Mucosa of stomach (tissue), 1 donor: ENCODE measurements around the gene ERBB2.
A peak's percentile ranks its signal among the peaks of the same experiment; 100 is the strongest.
"Not testable (repeated sequence)": the region's sequence is repeated elsewhere in the genome, so short reads cannot be mapped to it uniquely, and the experiment has no call there.

ENCODE experiments used
- H3K27me3 ChIP-seq: one replicate; pipeline ENCODE4 v1.7.0; 2013; ENCODE audit warnings: mild to moderate bottlenecking, low read length; ENCODE audit not compliant: control insufficient read depth, insufficient read depth
- H3K36me3 ChIP-seq: one replicate; pipeline ENCODE4 v1.7.0; 2013; ENCODE audit warnings: low read length; ENCODE audit not compliant: control insufficient read depth, insufficient read depth
- H3K4me1 ChIP-seq: one replicate; pipeline ENCODE4 v1.7.0; 2013; ENCODE audit warnings: mild to moderate bottlenecking, low read length; ENCODE audit not compliant: control insufficient read depth, insufficient read depth
- H3K4me3 ChIP-seq: one replicate; pipeline ENCODE4 v1.7.0; 2013; ENCODE audit warnings: low read length
- H3K9ac ChIP-seq: one replicate; pipeline ENCODE4 v1.7.0; 2013; ENCODE audit warnings: mild to moderate bottlenecking, low read length, moderate library complexity
- H3K9me3 ChIP-seq: one replicate; pipeline ENCODE4 v1.7.0; 2013; ENCODE audit warnings: mild to moderate bottlenecking, low read length, moderate library complexity; ENCODE audit not compliant: control insufficient read depth
- donor health status: Pancreatic carcinoma.

ERBB2 gene

DNA sequence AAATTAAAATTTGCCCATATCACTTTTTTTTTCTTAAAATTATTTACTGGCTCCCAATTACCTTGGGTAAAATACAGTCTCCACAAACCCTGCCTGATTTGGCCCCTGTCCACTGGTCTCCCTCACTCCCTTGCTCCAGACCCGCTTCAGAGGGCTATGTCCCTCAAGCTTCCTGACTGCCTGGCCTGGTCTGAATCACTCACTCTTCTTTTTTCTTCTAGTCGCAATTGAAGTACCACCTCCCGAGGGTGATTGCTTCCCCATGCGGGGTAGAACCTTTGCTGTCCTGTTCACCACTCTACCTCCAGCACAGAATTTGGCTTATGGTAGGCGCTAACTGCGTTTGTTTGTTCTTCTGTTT, 11.4 kb upstream of the ERBB2 start:
- peaks cover 21% of the 10 kb centered on the region for H3K4me1 ChIP-seq
- no peaks in the 10 kb centered on the region for H3K36me3 ChIP-seq
- H3K4me3 ChIP-seq: peak overlapping the region; percentile 62
- H3K27me3 ChIP-seq: no peaks in the 10 kb centered on the region
- peak overlapping the region; percentile 77 for H3K9ac ChIP-seq
- no peaks in the 10 kb centered on the region for H3K9me3 ChIP-seq

DNA sequence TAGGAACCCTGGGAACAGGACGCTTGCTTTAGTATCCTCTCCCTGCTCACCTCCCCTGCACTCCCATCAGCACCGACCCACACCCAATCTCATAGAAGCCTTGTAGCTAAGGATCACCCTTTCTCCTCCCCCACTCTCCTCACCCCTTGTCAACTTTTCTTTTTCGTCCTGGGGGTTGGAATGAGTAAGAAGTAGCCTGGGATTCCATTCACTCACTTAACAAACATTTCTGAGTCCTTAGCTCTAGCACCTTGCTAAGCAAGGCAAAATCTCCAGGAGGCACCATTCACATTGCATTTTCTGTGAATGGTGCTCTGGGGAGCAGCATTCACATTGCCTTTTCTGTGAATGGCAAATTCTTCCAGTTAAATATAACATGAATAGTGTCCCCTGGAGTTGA, 10.9 kb upstream of the ERBB2 start:
- H3K9ac ChIP-seq: peak overlapping the region; percentile 77
- H3K27me3 ChIP-seq: no peaks in the 10 kb centered on the region
- no peaks in the 10 kb centered on the region for H3K9me3 ChIP-seq
- no peak overlapping the region for H3K4me3 ChIP-seq
- H3K36me3 ChIP-seq: no peaks in the 10 kb centered on the region
- peaks cover 21% of the 10 kb centered on the region for H3K4me1 ChIP-seq

DNA sequence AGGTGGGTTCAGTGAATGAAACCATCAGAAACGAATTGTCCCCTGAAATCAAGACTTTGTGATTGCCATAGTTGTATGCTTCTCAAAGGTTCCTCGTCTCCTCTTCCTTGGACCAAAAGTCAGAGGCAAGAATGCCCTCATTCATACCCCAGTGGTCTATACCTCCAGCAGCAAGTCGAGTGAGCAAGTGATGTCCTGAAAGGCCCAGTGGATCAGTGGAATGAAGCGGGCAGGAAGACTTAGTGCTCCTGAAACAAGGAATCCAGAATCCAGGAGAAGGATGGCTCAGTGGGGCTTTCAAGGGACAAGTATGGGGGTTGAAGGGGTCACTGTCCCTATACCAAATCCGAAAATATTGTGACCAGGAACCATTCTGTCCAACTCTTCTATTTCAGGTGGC, 5.3 kb upstream of the ERBB2 start:
- H3K4me3 ChIP-seq: no peak overlapping the region
- peaks cover 5% of the 10 kb centered on the region for H3K4me1 ChIP-seq
- no peaks in the 10 kb centered on the region for H3K9me3 ChIP-seq
- H3K27me3 ChIP-seq: no peaks in the 10 kb centered on the region
- H3K36me3 ChIP-seq: no peaks in the 10 kb centered on the region
- H3K9ac ChIP-seq: no peak overlapping the region

DNA sequence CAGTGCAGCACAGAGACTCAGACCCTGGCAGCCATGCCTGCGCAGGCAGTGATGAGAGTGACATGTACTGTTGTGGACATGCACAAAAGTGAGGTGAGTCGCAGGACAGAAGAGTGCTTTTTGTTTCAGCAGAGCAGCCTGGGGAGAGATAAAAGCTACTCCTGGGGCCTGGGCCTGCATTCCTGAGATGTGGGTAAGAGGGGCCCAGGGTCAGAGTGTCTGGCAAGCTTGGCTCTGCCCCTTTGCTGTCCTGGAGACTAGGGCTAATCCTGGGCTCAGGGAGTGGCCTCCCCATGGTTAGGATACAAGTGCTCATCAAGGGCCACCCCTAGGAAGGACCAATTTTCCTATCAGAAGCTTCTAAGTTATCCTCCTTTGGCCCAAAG, 4.8 kb upstream of the ERBB2 start:
- no peaks in the 10 kb centered on the region for H3K36me3 ChIP-seq
- H3K9me3 ChIP-seq: no peaks in the 10 kb centered on the region
- H3K4me3 ChIP-seq: no peak overlapping the region
- H3K9ac ChIP-seq: no peak overlapping the region
- peaks cover 6% of the 10 kb centered on the region for H3K4me1 ChIP-seq
- no peaks in the 10 kb centered on the region for H3K27me3 ChIP-seq

DNA sequence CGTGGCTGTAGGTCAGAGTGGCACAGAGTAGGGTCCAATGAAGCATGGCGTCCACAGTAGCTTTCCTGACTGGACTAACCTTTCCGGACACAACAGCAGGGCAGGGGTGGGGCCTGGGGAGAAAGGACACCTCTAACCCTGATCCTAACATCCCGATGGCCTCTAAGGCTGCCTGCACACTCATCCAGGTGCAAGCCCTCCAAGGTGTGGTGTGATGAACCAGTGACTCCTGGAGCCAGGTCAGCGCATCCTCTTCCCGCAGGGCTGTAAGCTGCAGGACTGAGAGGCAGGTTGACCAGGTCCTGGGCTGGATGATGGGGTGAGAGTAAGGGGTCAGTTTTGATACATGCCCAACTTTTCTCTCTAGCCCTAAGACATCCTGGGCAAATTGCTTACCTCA, 3.1 kb upstream of the ERBB2 start:
- H3K9ac ChIP-seq: no peak overlapping the region
- H3K36me3 ChIP-seq: no peaks in the 10 kb centered on the region
- peaks cover 8% of the 10 kb centered on the region for H3K4me1 ChIP-seq
- H3K9me3 ChIP-seq: no peaks in the 10 kb centered on the region
- no peak overlapping the region for H3K4me3 ChIP-seq
- no peaks in the 10 kb centered on the region for H3K27me3 ChIP-seq

DNA sequence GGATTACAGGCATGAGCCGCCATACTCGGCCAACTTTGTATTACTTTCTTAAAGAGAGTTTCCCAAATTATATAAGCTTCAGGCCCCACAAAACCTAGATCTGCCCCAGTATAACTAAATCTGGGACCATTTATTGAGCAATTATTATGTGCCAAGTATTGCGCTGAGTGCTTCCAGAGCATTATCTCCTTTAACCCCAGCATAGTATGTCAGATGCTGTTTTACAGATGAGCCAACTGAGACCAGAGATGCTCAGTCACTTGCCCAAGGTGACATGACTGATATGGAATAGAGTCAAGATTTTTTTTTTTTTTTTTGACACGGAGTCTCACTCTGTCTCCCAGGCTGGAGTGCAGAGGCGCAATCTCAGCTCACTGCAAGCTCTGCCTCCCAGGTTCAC, 1.9 kb upstream of the ERBB2 start:
- H3K4me3 ChIP-seq: no peak overlapping the region
- H3K27me3 ChIP-seq: no peaks in the 10 kb centered on the region
- no peak overlapping the region for H3K9ac ChIP-seq
- no peaks in the 10 kb centered on the region for H3K9me3 ChIP-seq
- H3K36me3 ChIP-seq: no peaks in the 10 kb centered on the region
- H3K4me1 ChIP-seq: peaks cover 20% of the 10 kb centered on the region

DNA sequence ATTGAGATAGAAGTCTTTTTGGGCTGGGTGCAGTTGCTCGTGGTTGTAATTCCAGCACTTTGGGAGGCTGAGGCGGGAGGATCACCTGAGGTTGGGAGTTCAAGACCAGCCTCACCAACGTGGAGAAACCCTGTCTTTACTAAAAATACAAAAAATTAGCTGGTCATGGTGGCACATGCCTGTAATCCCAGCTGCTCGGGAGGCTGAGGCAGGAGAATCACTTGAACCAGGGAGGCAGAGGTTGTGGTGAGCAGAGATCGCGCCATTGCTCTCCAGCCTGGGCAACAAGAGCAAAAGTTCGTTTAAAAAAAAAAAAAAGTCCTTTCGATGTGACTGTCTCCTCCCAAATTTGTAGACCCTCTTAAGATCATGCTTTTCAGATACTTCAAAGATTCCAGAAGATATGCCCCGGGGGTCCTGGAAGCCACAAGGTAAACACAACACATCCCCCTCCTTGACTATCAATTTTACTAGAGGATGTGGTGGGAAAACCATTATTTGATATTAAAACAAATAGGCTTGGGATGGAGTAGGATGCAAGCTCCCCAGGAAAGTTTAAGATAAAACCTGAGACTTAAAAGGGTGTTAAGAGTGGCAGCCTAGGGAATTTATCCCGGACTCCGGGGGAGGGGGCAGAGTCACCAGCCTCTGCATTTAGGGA, 577 bp upstream of the ERBB2 start:
- H3K36me3 ChIP-seq, H3K9me3 ChIP-seq, H3K27me3 ChIP-seq: not testable (repeated sequence)
- Histone ChIP-seq H3K4me3 (peak overlapping the region; percentile 50), H3K9ac (peak overlapping the region; percentile 93), H3K4me1 (peaks cover 34% of the 10 kb centered on the region)

DNA sequence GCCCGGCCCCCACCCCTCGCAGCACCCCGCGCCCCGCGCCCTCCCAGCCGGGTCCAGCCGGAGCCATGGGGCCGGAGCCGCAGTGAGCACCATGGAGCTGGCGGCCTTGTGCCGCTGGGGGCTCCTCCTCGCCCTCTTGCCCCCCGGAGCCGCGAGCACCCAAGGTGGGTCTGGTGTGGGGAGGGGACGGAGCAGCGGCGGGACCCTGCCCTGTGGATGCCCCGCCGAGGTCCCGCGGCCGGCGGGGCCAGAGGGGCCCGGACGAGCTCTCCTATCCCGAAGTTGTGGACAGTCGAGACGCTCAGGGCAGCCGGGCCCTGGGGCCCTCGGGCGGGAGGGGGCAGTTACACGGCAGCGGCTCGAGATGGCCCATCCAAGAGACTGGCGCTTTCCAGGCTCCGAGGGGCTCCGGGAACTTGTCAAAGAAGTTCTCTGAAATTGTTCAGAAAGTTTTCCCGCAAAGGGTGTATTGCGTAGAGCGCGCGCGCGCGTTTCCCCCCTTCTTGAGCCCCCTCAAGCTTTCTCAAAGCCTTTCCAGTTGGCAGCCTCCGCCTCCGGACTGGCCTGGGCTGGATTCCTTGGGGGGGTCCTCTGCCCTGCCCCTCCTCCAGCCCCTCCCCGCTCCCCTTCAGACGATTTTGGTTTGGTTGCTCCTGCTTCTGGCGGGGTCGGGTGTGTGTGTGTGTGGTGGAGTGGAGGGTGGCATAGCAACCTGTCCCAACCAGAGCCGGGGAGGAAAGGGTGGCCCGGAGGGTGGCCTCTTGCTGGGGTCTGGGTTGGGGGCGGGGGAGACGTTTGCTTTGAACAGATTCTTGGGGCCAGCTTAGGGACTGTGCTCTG, 504 bp downstream of the ERBB2 start:
- Histone ChIP-seq H3K27me3 (no peaks in the 10 kb centered on the region), H3K9me3 (no peaks in the 10 kb centered on the region), H3K9ac (peak overlapping the region; percentile 93), H3K4me1 (peaks cover 44% of the 10 kb centered on the region), H3K36me3 (no peaks in the 10 kb centered on the region), H3K4me3 (peak overlapping the region; percentile 81)

DNA sequence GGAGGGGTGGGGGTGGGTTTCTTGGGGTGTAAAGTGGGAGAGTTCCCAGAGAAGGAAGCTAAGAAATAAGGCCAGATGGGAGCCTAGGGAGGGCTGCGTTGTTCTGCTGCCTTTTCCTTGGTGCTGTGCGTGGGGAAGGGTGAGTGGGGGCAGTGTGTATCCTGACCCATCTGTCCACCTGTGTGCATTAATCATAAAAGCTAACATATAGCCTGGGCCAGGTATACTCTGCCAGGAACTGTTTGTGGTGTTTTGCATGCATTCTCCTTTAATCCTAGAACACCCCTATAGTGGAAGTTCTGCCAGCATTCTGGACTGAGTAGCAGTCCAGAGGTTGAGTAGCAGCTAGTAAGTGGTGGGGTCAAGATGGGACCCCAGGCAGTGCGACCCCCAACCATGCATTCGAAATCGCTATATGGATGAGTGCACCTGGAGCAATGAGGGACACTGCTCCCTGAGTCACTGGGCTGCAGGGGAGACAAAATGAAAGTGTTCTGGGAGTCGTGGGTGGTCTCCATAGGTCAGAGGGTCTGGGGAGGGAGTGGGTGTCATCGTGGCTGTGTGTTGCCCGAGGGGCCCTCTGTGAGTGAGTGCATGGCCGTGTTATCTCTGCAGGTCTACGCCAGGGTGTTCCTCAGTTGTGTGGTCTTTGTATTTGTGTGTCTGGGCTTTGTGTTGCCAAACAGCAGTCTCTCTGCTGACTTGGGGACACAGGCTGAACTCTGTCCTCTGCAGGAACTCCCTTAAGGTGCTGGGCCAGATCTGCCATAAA, 1.3 kb downstream of the ERBB2 start:
- Histone ChIP-seq H3K36me3 (no peaks in the 10 kb centered on the region), H3K4me1 (peaks cover 53% of the 10 kb centered on the region), H3K4me3 (peak overlapping the region; percentile 81), H3K27me3 (no peaks in the 10 kb centered on the region), H3K9me3 (no peaks in the 10 kb centered on the region), H3K9ac (peak overlapping the region; percentile 93)

DNA sequence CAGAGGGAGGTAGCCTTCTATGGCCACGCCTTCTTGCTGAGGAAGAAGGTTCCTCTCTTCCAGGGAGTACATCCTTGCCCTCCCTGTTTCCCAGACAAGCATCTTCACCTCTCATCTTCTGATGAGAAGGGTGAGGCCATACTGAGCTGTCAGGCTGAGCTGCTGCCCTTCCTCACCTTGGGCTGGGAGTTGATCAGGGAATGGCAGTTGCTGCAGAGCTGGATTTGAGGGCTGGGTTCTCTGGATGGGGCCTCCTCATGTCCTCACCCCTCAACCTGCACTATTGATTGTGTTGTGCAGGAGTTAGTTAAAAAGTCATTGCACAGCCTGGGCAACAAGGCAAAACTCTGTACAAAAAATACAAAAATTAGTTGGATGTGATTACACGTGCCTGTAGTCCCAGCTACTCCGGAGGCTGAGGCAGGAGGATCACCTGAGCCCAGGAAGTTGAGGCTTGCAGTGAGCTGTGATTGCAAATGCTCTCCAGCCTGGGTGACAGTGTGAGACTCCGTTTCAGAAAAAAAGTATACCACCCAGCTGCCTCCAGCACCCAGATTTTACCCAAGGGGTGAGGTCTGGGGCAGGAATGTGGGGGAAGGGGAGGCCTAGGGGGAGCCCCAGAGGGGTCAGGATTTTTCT, 2.0 kb downstream of the ERBB2 start:
- no peak overlapping the region for H3K9ac ChIP-seq
- no peaks in the 10 kb centered on the region for H3K9me3 ChIP-seq
- peaks cover 60% of the 10 kb centered on the region for H3K4me1 ChIP-seq
- H3K36me3 ChIP-seq: peaks cover 1% of the 10 kb centered on the region
- no peak overlapping the region for H3K4me3 ChIP-seq
- no peaks in the 10 kb centered on the region for H3K27me3 ChIP-seq

DNA sequence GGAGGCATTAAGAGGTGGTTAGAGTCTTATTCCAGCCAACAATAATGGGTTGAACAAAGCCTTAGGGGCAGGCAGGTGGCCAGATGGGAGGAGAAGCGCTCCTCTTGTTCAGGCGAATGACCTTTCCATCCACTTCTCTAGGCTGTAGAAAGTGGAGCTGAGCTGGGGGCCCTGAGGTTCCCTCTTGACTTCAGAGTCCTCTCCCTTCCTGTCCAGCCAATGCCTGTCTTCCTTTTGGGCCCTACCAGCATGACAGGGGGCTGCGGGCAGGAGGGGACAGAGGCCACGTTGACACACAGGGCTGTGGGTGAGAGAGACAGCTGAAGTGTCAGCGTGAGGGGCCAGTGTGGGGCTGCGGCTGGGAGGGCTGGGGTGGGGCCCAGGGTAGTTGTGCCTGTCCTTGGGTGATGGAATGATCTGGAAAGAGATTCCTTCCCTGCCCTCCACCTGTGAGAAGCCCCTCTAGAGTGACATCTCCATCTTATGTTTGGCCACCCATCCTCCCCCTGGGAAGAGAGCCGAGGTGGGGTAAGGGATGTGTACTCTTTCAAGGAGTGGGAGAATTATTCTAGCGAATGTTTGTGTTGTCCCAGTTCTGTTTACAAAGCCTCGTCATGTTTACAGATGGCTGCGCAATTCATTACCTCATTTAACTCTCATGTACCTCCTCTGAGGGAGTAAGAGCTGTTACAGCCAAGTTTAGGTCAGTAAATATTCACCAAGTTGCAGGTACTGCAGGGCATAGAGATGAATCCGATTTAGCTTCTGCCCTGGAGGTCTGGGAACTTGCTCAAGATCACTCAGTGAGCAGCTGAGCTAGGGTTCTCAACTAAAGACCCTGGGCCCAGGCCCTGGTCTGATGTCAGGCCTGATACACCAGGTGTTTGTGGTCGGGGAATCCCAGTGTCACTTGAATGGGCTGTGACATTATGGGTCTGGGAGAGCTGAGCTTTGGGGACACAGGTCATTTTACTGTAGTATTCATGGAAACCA, 3.3 kb downstream of the ERBB2 start:
- peak overlapping the region; percentile 40 for H3K4me3 ChIP-seq
- H3K36me3 ChIP-seq: peaks cover 8% of the 10 kb centered on the region
- no peaks in the 10 kb centered on the region for H3K27me3 ChIP-seq
- peak overlapping the region; percentile 26 for H3K9ac ChIP-seq
- H3K4me1 ChIP-seq: peaks cover 67% of the 10 kb centered on the region
- H3K9me3 ChIP-seq: no peaks in the 10 kb centered on the region
